ENCODE measurements around the gene QSOX2. TPM values are rescaled to one million over a fixed set of nuclear protein-coding genes. Genes with fewer than 3 reads are reported as not detected.

QSOX2 gene
- total RNA-seq, 1 donor from 2014 or later: 5.1 TPM

DNA sequence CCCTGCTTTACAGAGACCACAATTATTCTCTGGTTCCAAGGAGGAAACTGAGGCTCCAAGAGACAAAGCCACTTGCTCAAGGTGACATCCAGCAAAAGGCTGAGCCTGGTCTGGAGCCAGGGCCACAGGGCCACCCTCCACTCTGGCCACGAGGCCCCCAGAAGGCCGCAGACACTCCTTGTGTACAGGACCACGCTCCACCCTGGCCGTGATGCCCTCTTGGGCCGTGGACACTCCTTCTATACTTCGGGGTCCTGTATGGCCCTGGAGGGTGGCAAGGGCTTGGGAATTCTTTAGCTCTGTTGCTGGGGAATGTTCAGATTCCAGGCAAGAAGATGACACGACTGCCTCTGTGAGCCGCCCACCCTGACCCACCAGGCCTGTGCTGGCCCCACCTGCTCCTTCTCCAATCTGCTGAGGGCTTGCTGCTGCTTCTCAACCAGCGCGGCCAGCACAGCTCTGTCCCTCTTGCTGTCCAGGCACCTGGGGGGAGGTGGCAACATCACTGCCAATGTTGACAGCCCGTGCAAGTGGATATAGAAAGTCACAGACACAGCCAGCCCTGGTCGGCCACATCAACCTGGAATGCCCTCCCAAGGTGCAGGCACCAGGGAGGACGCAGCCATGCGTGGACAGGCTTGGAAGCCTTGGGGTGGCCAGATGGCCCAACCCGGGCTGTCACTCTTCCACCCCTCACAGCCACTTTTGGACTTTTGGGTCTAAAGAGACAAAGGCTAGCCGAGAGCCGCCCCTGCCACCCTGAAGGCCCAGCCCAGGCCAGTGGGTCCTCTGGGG lies 20.1 kb upstream of the QSOX2 start:
- no peak for DNase-seq (ENCODE audit: low read depth in 2 of 2)

DNA sequence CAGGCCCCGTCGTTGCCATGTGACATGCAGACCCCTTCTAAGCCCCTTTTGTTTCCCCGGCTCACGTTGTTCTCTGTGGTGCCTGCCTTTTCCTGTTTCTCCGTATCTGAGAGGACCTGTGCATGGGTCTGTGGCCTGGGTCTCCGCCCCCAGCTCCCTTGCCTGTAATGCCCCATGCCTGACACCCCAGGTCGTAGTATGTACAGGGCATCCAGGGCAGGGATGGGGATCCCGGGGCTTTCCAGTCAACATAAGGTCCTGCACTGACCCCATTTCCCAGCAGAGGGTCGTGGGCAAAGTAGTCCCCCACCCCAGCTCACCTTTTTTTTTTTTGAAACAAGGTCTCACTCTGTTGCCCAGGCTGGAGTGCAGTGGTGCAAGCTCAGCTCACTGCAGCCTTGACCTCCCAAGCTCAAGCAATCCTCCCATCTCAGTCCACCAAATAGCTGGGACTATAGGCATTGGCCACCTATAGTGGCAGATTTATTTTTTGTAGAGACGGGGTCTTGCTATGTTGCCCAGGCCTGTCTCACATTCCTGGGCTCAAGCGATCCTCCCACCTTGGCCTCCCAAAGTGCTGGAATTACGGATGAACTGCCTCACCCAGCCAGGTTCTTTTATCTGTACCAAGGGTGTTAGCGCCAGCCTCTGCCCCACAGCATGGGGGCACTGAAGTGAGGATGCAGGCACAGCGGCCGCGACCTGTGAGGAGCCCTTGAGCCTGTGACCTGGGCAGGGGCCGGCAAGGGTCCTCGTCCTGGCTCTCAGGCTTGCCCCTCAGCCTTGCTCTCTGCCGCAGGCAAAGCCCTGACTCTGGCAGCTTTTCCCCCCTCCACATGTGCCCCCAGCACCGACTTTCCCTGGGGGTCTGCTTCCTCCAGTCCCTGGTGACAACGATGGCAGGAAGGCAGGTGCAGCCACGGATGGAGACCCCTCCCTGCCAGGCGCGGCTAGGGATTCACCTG lies 19.1 kb upstream of the QSOX2 start:
- no peak for DNase-seq (ENCODE audit: low read depth in 2 of 2)

- no peak for DNase-seq (ENCODE audit: low read depth in 2 of 2)
Observed at GRCh38 chr9:136264031-136264430, 18.4 kb upstream of the QSOX2 start.

- DNase-seq (ENCODE audit: low read depth in 2 of 2): no peak
Observed at GRCh38 chr9:136262671-136263178, 17.1 kb upstream of the QSOX2 start.

DNA sequence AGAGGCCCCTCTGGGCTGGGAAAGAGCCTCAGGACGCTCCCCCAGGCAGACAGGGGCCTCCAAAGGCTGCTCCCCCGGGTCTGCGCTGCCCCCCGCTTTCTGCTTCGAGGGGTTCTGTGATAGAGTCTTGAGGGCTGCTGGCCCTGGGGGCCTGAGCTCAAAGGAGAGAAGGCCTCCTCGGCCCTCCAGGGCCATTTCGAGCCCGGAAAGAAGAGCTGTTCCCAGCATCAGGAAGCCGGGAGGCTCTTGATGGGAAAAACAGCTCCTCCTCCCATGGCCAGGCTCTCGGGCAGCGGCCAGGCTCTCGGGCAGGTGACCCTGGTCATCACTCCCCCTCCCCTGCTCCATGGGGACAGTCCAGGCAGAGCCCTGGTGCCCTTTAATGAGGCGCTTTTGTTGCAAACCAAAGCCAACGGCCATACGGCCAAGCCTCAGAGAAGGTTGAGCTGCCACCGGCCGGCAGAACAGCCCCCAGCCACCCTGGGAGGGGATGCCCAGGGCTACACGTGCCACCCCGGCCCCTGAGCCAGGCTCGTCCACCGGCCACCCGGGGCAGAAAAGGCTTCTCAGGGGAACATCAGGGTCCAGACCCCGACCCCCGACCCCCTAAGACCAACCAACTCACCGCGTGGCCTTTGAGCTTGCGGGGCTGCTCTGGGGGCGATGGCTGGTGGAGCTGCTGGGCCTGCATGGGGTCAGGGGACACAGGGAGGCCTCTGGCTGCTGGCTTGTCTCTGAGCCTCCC lies 16.2 kb upstream of the QSOX2 start:
- no peak for DNase-seq (ENCODE audit: low read depth in 2 of 2)

DNA sequence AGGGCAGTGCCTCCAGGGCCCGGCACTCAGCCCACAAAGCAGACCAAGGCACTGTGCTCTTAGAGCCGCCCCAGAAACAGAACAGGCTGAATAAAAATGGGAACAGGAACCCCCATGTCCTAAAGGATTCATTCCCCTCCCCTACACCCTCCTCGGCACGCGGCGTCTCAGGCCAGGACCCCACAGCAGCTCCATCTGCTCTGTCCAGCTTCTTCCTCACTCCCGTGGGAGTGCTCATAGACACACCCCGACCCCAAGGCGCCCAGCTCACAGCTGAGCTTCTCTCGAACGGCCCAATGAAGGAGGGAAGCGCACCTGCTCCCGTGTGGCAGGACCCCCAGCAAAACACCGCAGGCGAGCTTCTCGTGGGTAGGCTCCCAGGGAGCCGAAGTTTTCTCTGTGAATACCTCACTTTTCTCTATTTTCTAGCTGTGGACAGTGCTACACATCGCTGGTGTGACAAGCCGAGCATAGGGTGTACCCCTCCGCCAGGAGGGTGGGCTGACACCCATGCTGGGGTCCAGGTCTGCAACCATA lies 15.4 kb upstream of the QSOX2 start:
- no peak for DNase-seq (ENCODE audit: low read depth in 2 of 2)

- no peak for DNase-seq (ENCODE audit: low read depth in 2 of 2)
Observed at GRCh38 chr9:136260521-136260920, 14.9 kb upstream of the QSOX2 start.

- no peak for DNase-seq (ENCODE audit: low read depth in 2 of 2)
Observed at GRCh38 chr9:136259836-136260235, 14.2 kb upstream of the QSOX2 start.

GRCh38 chr9:136259517-136259813 lies 13.9 kb upstream of the QSOX2 start:
- DNase-seq (ENCODE audit: low read depth in 2 of 2): no peak

DNA sequence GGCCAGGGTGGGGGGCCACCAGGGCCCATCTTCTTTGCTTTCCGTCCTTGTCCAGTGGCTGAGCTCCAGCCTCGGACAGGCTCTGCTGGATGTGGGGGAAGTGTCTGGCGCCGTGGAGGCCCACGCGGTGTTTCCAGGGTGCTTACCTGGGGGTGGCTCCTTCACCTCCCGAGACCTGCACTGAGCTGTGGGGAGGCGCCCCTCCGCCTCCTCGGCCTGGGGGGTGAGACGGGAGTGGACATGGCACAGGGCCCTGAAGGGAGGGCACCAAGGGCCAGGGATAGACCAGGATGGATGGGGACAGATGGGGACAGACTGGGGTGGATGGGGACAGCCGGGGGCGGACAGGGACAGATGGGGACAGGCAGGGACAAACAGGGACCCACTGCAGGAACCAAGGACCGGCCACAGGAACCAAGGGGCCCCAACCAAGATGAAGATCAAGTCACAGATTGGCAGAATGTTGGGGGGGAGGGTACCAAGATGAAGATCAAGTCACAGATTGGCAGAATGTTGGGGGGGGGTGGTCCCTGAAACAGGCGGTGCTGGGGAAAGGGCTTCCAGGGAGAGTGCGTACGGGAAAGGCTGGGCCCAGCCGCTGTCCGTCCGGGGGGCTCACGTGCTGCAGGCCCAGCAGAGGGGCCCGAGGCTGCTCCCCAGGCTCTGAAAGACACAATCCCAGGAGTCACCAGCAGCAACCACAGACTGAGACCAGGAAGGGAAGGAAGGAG lies 13.3 kb upstream of the QSOX2 start:
- DNase-seq (ENCODE audit: low read depth in 2 of 2): no peak

DNA sequence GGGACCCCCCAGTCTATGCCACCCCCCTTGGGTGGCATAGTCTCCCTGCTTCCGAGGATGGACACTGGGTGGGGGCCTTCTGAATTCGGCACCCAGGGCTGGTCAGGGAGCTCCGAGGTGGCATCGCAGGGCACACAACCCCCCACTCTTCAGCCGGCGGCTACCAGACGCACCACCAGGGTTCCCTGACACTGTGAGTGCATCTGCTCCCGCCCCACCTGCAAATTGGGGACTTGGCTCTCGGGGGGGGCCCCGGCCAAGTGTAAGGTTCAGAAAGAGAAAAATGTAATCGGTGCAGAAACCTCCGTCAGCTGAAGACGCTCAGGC lies 12.7 kb upstream of the QSOX2 start:
- DNase-seq (ENCODE audit: low read depth in 2 of 2): no peak

- no peak for DNase-seq (ENCODE audit: low read depth in 2 of 2)
Observed at GRCh38 chr9:136257381-136258298, 12.0 kb upstream of the QSOX2 start.

DNA sequence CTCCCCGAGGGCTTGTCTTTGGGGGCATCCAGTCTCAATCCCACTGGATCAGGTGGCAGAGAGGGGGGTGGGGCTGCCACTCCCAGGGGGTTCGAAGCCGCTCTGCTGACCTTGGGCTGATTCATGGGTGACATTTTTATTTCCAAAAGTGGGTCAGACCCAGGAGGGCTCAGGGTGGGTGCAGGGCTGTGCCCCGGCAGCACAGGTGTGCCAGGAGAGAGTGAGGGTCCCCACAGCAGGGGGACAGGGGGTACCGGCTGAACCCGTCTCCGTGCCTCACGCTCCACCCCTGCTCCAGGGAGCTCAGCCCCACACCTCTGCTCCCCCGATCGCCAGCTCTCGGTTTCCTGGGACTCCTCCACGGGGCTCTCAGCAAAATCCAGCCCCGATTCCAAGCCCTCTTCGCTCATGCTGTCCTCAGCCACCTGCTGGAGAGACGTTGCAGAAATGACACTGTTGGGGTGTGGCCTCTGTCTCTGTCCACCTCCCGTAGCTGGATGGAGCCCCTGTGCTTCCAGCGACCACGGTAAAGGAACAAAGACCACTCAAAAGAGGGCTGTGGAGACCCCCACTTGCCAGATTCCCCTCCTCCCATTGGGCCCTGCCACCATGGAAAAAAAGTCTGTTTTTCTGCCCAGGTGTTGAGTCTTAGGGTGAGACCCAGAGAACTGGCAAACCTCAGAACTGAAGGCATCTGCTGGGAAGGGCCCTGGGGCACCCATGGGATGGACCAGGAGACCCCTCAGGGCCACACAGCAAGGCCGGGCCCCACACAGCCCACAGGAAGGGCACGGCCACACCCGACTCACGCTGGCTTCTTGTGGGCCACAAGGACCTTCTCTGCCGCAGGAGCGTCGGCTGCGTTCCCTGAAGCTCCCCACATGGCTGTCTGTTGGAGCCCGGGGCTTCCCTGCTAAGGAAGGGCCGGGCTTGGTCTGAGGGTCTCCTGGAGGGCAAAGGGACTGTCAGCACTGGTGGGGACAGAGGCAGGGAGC lies 10.6 kb upstream of the QSOX2 start:
- no peak for DNase-seq (ENCODE audit: low read depth in 2 of 2)

- DNase-seq (ENCODE audit: low read depth in 2 of 2): no peak
Observed at GRCh38 chr9:136255166-136255538, 9.5 kb upstream of the QSOX2 start.

GRCh38 chr9:136254381-136255165 lies 9.0 kb upstream of the QSOX2 start:
- no peak for DNase-seq (ENCODE audit: low read depth in 2 of 2)

DNA sequence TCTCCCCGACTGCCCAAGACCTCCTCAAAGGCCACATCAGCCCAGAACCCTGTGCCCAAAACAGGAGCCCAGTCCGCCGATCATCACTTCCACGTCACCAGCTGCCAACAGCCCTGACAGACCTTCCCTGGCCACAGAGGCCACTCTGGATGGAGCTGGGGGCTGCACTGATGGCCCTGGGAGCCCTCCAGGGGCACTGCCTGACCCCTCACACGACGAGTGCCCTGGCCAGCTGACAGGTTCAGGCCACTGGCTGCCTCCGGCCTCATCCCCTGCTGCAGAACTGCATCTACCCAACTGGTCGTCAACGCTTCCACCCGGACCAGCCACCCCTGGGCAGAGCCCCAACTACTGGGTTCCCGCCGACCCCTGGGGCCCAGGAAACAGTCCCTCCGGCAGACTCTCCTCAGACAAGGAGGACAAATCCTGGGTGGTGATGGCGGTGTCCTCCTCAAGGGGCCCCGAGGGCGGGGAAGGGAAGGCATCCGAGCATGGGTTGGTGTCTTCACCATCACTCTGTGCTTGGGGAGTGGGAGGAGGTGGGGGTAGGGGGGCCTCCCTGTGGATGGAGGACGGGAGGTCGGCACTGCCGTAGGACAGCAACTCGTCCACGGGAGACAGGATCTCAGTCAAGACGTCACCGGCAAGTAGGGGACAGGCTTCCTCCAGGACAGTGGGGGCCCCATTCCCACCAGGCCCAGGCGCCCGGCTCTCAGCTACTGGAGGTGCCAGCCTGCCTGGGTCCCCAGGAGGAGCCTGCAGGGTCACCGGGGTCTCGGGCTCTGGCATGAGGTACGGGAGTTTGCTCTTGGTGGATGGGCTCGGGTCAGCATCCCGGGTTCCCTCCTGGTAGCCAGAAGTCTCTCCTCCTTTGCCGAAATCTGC lies 7.9 kb upstream of the QSOX2 start:
- DNase-seq (ENCODE audit: low read depth in 2 of 2): no peak

DNA sequence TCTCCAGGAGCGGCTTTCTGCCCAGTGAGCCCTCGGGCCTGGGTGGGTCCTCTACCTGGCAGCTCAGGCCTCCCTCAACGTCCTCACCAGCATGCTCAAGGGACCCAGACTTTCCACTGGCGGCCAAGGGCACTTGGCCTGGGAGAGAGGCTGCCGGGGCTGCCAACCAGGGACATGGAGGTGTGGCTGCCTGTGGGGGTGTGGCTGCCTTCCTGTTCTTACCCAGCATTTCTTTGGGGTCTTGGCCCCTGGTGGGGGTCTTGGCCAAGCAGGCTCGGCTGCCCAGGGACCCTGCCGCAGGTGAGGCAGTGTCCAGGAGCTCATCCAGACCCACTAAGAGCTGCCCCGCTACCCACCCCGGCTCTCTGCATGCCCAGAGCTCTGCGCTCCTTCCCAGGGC lies 7.2 kb upstream of the QSOX2 start:
- DNase-seq (ENCODE audit: low read depth in 2 of 2): no peak

Measured in dermis microvascular lymphatic vessel endothelial cell (primary cell).